Mucosa of rectum (tissue), 2 donors: ENCODE results near the gene GPR78.

Experiments used
- H3K27ac ChIP-seq, 2 donors: one replicate each; pipeline ENCODE4 v1.7.0; 2013; ENCODE audit warnings: inconsistent platforms in 2 of 2, low read depth in 2 of 2, low read length in 2 of 2
- H3K27me3 ChIP-seq, 2 donors: one replicate each; pipeline ENCODE4 v1.7.0; 2013; ENCODE audit warnings: low read length in 2 of 2; ENCODE audit not compliant: control insufficient read depth in 2 of 2, insufficient read depth in 2 of 2
- H3K36me3 ChIP-seq, 2 donors: one replicate each; pipeline ENCODE4 v1.7.0; 2013; ENCODE audit warnings: low read length in 2 of 2; ENCODE audit not compliant: control insufficient read depth in 2 of 2, insufficient read depth in 2 of 2
- H3K4me1 ChIP-seq, 2 donors: one replicate each; pipeline ENCODE4 v1.7.0; 2013; ENCODE audit warnings: low read length in 2 of 2, mild to moderate bottlenecking in 1 of 2; ENCODE audit not compliant: control insufficient read depth in 2 of 2, insufficient read depth in 2 of 2
- H3K4me3 ChIP-seq, 2 donors: one replicate each; pipeline ENCODE4 v1.7.0; 2013; ENCODE audit warnings: low read length in 2 of 2
- H3K9ac ChIP-seq, 2 donors: one replicate each; pipeline ENCODE4 v1.7.0; 2013; ENCODE audit warnings: low read length in 2 of 2, low read depth in 1 of 2, mild to moderate bottlenecking in 1 of 2
- H3K9me3 ChIP-seq, 2 donors: one replicate each; pipeline ENCODE4 v1.7.0; 2013; ENCODE audit warnings: low read length in 2 of 2; ENCODE audit not compliant: control insufficient read depth in 2 of 2
- donor health status: healthy.
- donor health status: Normal muscosa, but diverticular disease.

Gene GPR78

DNA sequence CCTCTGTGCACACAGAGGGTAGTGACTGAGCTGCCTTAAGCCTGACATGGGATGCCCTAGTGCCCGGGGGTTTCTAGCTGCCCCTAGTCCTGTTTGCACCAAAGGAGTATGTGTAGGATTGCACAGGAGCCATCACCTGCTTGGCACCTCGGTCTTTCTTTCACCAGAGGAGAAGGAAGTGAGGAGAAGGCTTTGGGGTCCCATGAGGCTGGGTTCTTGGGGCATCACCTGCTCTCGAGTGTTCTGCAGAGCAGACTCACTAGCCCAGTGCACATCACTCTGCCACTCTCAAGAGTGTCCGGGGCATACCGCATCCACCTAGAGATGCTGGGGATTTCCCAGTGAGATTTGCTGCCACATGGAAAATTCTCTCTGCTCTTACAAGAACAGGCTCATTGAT, 40.5 kb upstream of the GPR78 start:
- H3K4me1 ChIP-seq, result peaks cover under 1% of the 10 kb centered on the region in 2 donors
- H3K27ac ChIP-seq, result no peak overlapping the region
- H3K36me3 ChIP-seq, result no peaks in the 10 kb centered on the region
- H3K4me3 ChIP-seq, result no peak overlapping the region
- H3K9me3 ChIP-seq, result no peaks in the 10 kb centered on the region
- H3K27me3 ChIP-seq, result no peaks in the 10 kb centered on the region
- no peak overlapping the region for H3K9ac ChIP-seq

DNA sequence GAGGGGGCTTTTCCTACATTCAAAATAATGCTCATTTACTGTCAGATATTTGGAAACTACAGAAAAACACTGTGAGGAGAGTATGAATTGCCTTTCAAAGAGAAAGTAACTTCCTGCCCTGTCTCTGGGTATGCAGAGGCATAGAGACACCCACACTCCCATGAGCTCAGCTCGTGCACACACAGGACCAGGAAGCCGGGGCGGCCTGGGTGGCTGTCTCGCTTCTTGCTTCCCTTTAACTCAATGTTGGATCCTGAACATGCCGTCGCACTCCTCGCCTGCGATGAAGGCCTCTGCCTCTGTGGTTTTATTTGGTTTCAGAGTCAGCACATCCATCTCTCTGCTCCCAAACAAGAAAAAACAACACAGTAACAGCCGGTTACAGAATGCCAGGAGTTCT, 40.1 kb upstream of the GPR78 start:
- H3K36me3 ChIP-seq, result no peaks in the 10 kb centered on the region
- no peaks in the 10 kb centered on the region for H3K27me3 ChIP-seq
- no peak overlapping the region for H3K27ac ChIP-seq
- no peak overlapping the region for H3K9ac ChIP-seq
- no peaks in the 10 kb centered on the region for H3K9me3 ChIP-seq
- no peak overlapping the region for H3K4me3 ChIP-seq
- no peaks in the 10 kb centered on the region for H3K4me1 ChIP-seq

DNA sequence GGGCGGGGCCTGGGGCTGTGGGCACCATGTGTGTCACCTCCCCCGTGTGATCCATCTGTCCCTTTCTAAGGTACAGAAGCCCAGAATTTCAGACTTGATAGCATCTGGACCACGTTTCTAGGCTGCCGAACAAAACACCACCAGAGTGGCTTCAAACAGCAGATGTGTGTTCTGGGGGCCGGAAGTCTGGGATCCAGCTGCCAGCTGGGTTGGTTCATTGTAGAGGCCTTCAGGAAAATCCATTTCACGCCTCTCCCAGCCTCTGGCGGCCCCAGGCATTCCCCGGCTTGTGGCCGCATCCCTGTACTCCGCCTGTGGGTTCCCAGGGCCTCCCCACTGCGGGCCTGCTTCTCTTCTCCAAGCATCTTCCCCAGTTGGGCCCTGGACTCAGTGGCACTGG, 39.6 kb upstream of the GPR78 start:
- Histone ChIP-seq H3K4me1 (no peaks in the 10 kb centered on the region), H3K4me3 (no peak overlapping the region), H3K36me3 (no peaks in the 10 kb centered on the region), H3K9me3 (no peaks in the 10 kb centered on the region), H3K27me3 (no peaks in the 10 kb centered on the region), H3K9ac (no peak overlapping the region), H3K27ac (no peak overlapping the region)

DNA sequence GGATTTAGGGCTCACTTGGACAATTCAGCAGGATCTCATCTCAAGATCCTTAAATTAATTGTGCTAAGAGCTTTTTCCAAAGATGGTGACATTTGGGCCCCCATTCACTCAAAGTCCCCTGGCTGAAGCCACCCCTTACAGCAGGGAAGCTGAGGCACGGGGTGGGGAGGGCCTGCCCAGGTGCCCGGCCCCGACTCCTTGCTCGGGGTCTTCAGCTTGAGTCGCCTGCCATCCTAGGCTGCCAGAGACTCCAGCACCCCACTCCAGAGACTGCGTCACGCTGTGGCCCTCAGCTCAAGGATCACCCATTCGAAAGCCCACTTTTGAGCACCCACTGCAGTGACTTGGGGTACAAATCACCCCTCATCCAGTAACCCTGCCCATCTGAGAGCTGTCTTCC, 39.2 kb upstream of the GPR78 start:
- Histone ChIP-seq H3K36me3 (no peaks in the 10 kb centered on the region), H3K27ac (no peak overlapping the region), H3K27me3 (no peaks in the 10 kb centered on the region), H3K4me1 (no peaks in the 10 kb centered on the region), H3K9me3 (no peaks in the 10 kb centered on the region), H3K9ac (no peak overlapping the region), H3K4me3 (no peak overlapping the region)

DNA sequence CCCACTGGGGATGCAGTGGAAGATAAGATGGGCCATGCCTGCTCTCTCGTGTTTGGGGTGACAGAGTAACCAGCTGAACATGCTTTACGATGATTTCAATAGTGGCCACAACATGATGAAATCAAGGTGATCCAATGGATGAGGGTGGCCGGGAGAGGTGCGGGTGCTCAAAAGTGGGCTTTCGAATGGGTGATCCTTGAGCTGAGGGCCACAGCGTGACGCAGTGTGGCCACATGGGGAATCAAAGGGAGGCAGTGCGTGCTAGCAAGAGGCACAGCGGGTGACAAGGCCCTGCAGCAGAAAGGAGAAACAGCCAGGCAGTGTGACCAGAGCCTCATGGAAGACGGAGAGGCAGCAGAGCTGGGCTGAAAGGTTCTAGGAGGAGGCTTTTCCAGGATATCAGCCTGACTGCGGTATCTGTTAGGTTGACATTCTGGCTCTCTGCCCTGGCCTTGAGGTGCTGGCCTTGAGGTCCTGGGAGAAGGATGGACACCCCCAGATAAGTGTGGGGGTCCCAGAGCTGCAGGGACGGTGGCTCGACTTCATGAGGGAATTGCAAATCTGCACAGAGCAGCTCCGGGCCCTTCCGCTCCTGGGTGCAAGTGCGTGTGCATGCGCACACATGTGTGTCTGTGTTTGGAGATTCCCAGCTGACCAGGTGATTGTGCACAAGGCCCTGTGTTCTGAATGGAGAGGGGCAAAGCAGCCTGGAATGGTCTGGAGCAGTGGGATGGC, 38.0 kb upstream of the GPR78 start:
- H3K36me3 ChIP-seq, result no peaks in the 10 kb centered on the region
- H3K27me3 ChIP-seq, result no peaks in the 10 kb centered on the region
- H3K4me3 ChIP-seq, result no peak overlapping the region
- no peaks in the 10 kb centered on the region for H3K4me1 ChIP-seq
- H3K9ac ChIP-seq, result no peak overlapping the region
- H3K9me3 ChIP-seq, result no peaks in the 10 kb centered on the region
- no peak overlapping the region for H3K27ac ChIP-seq

DNA sequence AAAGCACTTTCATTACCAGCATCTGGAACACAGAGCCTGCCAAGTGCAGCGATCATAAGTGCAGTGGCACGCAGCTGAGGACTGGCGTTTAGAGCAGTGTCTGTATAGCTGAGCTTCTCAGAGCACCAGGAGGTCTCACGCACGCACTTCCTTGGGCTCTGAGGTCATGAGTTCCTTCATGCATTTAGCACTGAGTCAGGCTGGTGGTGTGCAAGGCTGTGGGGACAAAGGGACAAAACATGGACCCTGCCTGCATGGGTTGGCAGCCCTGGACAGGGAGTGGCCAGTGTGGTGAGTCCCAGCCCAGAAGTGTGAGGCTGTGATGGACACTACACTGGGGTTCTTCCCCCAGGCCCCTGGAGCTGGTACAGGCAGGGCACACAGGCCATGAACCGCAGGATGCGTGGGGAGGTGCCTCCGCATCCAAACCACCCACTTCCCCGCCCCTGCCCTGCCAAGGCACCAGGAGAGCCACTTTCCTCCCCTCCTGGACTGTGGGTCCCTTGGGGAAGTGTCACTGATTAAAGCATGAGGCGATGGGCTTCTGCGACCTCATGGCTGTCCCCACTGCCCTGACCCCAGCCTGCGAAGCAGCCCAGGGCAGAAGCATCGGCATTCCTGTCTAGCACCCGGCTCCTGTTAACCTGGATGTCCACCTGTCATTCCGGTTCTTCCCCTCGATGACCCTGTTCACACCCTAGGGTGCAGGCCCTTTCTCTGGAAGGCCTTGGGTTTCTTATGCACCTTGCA, 37.2 kb upstream of the GPR78 start:
- Histone ChIP-seq H3K4me1 (no peaks in the 10 kb centered on the region), H3K9ac (no peak overlapping the region), H3K9me3 (no peaks in the 10 kb centered on the region), H3K27ac (no peak overlapping the region), H3K36me3 (no peaks in the 10 kb centered on the region), H3K4me3 (no peak overlapping the region), H3K27me3 (no peaks in the 10 kb centered on the region)

DNA sequence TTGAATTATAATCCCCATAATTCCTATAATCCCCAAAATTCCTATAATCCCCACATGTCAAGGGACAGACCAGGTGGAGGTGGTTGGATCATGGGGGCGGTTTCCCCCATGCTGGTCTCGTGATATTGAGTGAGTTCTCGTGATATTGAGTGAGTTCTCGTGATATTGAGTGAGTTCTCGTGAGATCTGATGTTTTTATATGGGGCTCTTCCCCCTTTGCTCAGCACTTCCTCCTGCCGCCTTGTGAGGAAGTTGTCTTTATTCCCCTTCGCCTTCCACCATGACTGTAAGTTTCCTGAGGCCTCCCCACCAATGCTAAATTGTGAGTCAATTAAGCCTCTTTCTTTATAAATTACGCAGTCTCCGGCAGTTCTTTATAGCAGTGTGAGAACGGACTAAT, 36.6 kb upstream of the GPR78 start:
- H3K4me3 ChIP-seq, result no peak overlapping the region
- H3K27me3 ChIP-seq, result no peaks in the 10 kb centered on the region
- no peaks in the 10 kb centered on the region for H3K9me3 ChIP-seq
- H3K36me3 ChIP-seq, result no peaks in the 10 kb centered on the region
- no peak overlapping the region for H3K9ac ChIP-seq
- no peak overlapping the region for H3K27ac ChIP-seq
- H3K4me1 ChIP-seq, result no peaks in the 10 kb centered on the region

DNA sequence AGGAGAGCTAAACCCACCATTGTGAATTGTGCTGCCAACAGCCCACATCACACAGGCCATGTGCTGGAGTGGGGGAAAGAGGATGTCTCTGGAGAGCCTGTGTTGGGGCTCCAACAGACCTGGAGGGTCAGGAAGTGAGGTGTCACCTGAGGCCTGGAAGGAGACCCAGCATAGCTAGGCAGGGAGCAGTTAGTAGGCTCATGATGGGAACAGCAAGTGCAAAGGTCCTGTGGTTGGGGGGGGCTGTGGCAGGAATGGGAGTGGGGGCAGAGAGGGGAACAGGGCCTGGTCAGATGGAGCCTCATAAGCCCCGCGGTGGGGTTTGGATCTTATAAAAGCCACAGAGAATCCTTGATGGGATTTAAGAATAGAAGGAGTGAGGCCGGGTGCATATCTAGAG, 35.9 kb upstream of the GPR78 start:
- H3K27me3 ChIP-seq, result no peaks in the 10 kb centered on the region
- no peaks in the 10 kb centered on the region for H3K36me3 ChIP-seq
- no peak overlapping the region for H3K4me3 ChIP-seq
- no peak overlapping the region for H3K27ac ChIP-seq
- no peak overlapping the region for H3K9ac ChIP-seq
- no peaks in the 10 kb centered on the region for H3K9me3 ChIP-seq
- H3K4me1 ChIP-seq, result no peaks in the 10 kb centered on the region

DNA sequence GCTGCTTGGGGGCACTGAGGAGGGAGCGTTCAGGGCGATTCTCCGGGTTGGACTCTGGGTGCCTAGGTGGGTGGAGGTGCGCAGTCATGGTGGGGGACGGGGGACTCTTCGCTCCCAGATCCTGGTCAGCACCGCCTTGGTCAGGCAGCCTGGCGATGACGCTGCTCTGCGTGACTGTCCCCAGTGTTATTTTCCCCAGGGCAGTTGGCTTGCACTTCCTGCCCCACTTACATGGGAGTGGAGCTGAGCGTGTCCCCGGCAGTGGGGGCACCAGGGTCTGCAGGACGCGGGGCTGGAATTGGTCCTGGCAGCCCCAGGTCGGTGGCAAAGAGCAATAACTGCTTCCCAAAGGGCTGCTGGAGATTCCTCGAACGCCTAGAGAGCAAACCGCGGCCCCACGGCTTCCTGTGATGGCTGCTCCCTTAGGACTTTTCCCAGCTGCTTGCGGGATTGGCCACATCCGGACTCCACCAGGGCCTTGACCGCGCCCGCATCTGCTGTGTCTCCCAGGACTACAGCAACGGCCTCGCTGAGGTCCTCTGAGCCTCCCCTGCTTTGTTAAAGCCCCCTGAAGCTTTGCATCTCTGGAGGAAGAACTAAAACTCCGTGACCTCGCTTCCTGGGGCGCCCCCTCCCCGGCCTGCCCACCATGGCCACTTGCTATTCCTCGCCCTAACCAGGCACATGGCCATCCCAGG, 35.3 kb upstream of the GPR78 start:
- Histone ChIP-seq H3K4me3 (no peak overlapping the region), H3K36me3 (no peaks in the 10 kb centered on the region), H3K9ac (no peak overlapping the region), H3K4me1 (no peaks in the 10 kb centered on the region), H3K27ac (no peak overlapping the region), H3K9me3 (no peaks in the 10 kb centered on the region), H3K27me3 (no peaks in the 10 kb centered on the region)

DNA sequence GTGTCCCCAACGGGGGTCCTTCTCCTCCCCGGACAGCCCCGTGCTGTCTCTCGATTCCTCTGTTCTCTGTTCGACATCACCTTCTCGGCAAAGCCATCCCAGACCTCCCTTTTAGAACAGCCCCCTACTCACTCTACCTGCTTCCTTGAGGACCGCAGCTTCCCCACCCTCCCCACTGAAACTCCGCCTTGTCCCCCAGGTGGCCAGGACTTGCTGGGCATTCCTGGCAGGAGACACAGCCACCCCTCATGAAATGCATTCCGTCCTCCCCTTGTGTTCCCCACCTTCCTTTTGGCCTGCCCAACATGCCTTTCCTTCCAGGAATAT, 34.8 kb upstream of the GPR78 start:
- Histone ChIP-seq H3K27ac (no peak overlapping the region), H3K9me3 (no peaks in the 10 kb centered on the region), H3K36me3 (no peaks in the 10 kb centered on the region), H3K9ac (no peak overlapping the region), H3K27me3 (no peaks in the 10 kb centered on the region), H3K4me3 (no peak overlapping the region), H3K4me1 (no peaks in the 10 kb centered on the region)
